ENCODE measurements around the gene ASAH2.
"Not testable (repeated sequence)": the region's sequence is repeated elsewhere in the genome, so short reads cannot be mapped to it uniquely, and the experiment has no call there.

The ASAH2 gene

DNA sequence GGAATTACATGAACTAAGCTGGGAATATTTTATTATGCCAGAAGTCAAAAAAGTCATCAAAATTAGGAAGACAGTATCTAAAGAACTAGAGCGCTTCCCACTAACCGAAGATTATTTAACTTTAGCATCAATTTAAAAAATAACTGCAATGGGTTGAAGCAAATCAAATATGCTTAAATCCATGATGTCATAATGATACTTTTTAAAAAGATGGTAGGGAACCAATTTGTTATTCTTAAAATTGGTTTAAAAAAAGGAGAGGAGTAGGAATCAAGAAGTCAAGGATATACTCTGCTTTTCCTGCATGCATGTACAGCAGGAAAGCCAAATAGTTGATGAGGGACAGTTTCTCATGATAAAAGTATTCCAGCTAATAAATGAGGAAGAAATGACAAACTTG, 3.2 kb upstream of the ASAH2 start:
- no peak for DNase-seq (ENCODE audit: low read depth)

DNA sequence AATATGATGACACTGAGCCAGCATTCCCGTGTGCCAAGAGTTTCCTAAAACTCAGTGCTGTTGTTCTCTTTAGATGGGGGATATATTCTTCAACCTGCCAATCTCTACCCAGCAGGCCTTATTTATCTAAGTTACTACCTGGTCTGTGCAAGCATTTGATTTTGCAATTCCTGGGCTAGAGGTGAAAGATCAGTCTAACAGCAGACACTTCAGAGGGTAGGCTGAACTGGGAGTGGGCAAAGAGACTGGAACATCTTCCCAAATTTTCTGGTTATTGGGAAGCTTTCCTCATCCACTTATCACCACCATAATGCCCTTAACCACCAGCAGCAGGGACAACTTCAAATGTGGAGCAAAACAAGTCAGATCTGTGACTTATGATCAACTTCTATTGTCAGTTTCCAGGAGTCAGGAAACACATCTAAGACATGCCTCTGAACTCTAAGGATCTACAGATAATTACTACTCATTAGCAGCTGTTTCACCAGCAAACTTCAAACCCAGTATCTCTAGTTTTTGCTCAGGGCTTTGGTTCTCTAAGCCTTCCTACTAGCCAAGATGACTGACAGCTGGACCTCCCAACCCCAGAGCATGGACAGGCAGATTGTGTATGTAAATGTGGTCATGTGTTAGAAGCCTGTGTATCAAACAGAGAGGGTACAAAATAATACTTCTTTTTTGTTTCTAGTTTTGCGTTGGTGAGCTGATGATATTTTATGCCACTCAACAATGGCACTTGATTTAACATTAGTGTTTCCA, 1.0 kb downstream of the ASAH2 start:
- DNase-seq (ENCODE audit: low read depth) = no peak

DNA sequence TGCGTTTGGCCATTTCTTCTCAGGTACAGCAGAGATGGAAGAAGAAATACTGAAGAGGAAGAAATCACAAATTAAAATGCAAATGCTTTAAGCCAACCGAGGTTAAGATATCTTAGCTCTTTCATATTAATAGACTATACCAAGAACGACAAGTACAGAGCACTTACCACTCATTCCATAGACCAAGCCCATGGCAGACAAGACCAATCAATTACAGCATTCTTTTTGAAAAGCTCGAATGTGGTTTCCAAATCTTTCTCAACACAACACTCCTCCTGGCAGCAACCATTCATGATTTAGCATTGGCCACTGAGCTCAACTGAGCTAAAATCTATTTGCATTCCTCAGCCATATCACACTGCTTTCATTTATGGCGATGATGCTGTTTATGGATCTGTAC, 2.7 kb downstream of the ASAH2 start:
- DNase-seq (ENCODE audit: low read depth) = no peak

DNA sequence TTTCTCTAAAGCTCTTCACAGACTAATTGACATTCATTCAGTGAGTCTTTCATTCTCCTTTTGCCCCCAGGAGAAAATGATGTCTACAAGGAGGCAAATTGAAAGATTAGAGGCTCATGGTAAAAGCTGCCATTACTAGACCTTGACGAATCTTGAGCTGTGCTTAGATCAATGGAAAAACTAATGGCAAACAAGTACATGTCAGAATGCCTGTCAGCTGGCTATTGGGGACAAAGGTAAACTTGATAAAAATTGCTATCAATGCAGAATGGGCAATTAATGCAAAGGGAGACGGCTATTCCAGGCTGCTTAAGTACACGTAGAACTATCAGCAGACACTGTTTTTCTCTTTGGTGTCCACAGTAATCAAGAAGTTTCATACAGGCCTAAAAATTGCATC, 3.3 kb downstream of the ASAH2 start:
- DNase-seq (ENCODE audit: low read depth) = no peak

DNA sequence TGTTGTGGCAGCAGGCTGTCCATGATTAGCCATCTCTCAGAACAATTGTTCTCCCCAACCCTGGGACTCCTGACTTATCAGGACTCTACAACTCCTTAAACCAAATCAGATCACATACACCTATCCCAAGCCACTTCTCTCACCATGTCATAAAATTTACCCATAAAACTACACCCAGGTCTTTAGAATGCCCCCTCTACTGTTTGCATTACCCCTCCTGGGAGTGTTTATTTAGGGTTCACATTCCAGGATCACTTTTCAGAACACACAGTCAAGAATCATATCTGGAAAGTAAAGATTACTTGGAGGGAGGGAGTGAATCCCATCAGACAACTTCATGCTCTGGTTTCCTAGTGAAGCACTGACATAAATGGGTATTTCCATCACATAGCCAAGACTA, 7.1 kb downstream of the ASAH2 start:
- no peak for DNase-seq (ENCODE audit: low read depth)

DNA sequence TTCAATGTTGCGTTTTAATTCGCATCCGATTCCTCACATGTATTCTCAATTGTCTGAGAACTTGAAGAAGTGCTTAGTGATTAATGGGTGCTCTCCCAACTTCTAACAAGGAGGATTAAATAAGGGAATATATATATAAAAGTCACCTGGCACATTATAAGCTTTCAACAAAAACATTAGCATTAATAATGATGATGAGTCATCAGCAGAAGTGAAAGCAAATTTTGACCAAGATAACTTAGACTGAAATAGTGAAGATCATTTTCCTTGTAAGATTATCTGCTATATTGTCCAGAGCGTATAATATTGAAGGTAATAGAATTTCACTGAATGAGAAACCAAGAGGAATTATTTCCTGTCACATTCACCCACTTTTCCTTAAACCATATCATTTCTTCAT, 8.5 kb downstream of the ASAH2 start:
- peak; percentile 6 for DNase-seq (ENCODE audit: low read depth)

DNA sequence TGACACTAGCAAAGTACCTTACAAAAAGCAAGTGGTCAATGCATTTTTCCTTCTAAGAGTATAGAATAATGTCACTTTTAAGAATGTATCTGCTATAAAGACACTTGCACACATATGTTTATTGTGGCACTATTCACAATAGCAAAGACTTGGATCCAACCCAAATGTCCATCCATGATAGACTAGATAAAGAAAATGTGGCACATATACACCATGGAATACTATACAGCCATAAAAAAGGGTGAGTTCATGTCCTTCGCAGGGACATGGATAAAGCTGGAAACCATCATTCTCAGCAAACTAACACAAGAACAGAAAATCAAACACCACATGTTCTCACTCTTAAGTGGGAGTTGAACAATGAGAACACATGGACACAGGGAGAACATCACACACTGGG, 9.8 kb downstream of the ASAH2 start:
- DNase-seq (ENCODE audit: low read depth) = not testable (repeated sequence)

DNA sequence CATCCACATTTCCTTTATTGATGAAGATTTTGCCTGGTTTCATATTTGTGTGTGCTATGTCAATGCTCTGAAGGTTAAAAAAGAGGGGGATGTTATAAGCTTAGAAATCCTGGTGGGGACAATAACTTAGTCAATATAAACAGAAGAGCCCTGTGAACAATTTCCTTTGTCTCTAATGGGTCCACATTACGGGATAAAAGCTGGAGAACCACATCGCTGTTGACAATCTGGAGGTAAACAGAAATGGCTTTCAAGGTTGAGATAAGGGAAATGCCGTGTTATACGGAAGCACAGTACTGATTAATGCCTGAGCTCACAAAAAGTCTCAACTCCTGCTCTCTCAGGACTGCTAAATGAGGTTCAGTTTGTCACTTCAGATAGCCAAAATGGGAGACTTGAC, 16.8 kb downstream of the ASAH2 start:
- no peak for DNase-seq (ENCODE audit: low read depth)

DNA sequence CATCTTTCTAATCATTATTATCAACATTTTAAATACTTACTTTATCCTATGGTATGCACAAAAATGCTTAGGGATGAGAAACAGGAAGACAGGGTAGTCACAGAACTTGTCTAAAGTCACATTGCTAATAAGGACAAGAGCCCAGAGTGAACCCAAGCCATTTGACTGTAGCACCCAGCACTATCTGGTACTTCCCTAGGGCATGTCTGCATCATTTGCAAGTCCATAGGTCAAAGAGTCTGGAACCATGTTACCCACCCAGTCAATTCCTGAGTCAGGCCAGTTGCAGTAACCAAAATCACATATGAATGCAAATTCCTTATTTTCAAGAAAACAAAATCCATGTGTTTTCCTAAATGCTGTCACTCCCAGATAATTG, 19.1 kb downstream of the ASAH2 start:
- no peak for DNase-seq (ENCODE audit: low read depth)

DNA sequence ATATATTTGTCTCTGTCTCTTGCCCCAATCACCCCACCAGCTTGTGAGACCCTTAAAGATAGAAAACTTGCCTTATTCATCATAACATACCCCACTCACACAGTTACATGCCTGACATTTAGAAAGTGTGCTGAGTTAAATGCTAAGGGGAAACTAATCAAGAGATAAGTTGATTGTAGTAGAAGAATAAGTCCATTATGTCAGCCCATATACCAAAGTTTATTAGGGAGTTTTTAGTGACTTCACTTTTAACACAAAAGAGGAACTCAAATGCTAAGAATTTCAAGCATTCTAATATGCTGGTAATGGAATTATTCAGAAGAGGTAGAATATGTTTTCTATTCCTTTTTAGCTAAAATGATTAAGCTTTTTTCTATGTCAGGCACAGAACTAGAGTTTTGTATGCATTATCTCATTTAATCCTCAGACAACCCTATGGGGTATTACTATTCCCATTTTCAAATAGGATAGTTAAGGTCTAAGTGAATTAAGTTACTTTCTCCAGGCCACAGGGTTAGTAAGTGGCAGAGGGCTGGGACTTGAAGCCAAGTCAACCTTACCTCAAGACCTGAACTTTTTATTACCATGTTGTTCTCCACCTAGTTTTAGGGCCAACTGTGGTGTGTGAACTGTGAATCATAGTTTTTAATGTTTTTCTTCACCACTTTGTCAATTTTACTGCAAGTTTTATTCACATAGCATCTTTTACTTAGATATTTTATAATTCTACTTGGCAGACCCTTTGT, 19.6 kb downstream of the ASAH2 start:
- no peak for DNase-seq (ENCODE audit: low read depth)

DNA sequence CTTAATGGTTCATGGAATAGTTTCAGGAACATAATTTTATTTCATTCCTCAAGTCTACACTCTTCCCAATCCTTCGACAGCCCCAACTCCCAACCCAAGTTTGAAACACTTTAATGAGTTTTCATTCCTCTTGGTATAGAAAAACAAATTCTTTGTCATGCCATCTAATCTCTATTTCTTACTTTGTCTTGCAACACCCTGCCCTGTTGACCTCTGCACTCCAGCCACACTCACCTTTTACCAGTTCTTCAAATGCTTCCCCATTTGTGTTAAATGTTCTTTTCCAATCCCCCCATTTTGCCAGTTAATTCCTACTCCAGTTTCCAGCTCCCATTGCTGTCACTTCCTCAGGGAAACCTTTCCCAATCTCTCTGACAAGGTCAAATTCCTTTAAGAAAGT, 21.9 kb downstream of the ASAH2 start:
- DNase-seq (ENCODE audit: low read depth) = no peak

DNA sequence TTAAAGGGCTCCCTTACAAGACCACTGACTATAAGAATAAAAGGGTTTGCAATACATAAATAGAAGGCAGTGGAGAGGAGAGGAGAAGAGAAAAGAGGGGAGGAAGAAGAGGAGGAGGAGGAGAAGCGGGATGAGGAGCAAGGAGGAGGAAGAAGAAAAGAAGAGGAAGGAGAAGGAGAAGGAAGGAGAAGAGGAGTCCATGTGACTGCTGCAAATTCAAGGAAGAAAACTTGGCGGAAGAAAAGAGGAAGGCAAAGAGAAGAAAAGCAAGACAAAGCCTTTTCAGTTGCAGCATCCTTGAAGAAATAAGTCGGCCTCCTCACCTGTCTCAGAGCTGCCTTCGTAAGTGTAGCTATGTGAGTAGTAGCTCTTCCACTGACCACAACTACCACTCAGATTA, 22.6 kb downstream of the ASAH2 start:
- DNase-seq (ENCODE audit: low read depth) = no peak

DNA sequence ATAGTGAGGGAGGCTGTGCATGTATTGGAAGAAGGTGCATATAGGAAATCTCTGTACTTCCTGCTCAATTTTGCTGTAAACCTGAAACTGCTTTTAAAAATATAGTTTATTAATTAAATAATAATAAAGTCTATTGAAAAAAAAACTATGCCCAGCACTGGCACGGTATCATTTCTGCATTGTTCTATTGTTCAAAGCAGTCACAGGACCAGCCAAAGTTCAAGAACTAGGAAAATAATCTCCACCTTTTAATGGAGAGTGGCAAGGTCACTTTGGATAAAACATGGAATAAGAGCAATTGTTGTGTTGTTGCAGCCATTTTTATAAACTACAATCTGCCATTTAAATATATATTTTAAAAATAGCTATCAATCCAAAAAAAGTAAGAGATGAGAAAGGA, 24.7 kb downstream of the ASAH2 start:
- DNase-seq (ENCODE audit: low read depth) = no peak

DNA sequence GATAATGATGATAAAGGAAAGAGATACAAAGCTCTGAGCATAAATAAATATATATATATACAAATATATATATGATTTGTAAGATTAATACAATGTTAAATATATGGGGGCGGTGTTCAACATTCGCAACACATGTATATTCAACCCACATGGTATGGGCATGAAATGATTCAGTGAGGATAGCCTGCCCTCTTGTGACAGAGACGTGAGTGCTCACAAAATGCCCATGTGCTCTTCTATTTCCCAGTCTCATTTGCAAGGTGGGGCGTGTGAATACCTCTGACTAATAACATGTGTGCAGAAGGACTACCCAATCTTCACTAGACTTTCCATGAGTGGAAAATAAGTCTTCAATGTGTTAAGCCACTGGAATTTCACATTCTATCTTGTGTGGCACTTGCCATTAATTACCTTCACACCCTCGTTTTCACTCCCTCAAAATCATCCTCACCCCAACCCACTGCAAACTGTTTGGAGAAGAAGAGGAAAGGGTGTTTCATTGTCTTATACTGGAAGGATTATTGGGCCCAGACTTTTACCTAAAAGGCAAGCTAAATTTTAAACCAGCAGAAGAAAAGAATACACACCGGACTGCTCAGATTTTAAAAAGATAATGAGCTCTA, 26.9 kb downstream of the ASAH2 start:
- peak; percentile 78 for DNase-seq (ENCODE audit: low read depth)

DNA sequence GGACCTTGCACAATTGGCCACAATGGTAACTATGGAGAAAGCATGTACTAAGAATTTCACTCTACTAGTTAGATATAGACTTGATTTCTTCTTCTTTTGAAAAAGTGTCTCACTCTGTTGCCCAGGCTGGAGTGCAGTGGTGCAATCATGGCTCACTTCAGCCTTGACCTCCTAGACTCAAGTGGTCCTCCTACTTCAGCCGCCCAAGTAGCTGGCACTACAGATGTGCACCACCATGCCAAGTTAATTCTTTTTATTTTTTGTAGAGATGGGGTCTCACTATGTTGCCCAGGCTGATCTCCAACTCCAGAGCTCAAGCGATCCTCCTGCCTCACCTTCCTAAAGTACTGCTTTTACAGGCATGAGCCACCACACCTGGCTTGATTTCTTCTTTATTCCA, 29.1 kb downstream of the ASAH2 start:
- no peak for DNase-seq (ENCODE audit: low read depth)

DNA sequence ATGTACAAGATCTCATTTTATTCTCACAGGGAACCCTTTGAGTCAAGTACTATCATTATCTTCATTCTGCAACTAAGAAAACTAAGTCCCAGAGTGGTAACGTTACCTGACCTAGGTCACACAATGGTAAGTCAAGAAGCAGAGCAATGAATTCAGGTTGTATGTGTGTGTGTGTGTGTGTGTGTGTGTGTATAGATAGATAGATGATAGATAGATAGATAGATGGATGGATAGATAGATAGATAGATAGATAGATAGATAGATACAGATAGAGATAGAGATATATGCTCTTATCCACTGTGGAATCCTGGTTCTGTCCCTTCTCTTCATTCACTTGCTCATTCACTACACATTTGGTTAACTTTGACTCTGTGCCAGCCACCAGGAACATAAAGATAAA, 29.8 kb downstream of the ASAH2 start:
- DNase-seq (ENCODE audit: low read depth) = no peak

DNA sequence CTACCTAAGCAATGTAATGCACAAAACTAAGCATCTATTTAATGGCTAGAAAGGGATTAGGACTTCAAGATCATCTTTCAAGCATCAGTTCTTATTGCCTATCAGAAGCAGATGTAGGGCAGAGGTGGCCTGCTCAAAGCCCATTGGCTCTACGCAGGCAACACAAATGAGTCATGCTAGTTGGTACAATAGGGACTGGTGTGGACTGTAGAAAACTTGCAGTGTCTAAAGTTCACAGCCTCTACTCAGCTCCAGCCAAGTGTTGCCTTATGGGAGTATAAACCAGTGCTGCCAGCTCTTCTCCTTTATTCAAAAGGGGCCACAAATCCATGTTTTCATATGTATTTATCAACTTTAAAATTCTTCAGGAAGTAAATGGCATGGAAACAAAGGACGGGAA, 31.7 kb downstream of the ASAH2 start:
- peak; percentile 1 for DNase-seq (ENCODE audit: low read depth)

DNA sequence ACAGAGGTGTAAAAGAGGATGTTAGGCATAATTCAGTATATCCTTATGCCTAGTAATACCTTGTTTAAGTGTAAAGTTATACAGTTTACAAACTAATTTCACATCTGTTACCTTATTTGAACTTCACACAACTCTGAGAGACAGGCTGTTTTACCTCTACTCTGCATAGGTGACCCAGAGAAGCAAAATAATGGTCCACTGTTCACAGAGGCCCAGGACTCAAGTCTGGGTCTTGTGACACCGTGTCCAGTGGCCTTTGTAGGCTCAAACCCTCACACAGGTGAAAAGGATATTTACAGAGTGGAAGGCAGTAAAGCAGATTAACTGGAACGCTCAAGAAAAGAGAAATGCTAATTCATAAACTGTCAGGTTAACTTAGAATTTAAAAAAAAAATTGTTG, 32.1 kb downstream of the ASAH2 start:
- no peak for DNase-seq (ENCODE audit: low read depth)

DNA sequence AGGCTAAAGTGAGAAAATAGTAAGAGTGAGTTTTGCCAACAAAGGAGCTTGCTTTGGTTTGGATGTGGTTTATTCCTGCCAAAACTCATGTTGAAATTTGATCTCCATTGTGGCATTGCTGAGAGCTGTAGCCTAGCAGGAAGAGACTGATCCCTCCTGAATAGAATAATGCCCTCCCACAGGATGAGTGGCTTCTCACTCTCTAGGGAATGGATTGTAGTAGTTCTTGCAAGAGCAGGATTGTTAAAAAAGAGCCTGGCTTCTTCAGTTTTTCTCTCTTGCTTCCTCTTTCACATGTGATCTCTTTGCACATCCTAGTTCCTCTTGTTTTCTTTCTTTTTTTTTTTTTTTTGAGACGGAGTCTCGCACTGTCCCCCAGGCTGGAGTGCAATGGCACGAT, 34.4 kb downstream of the ASAH2 start:
- DNase-seq (ENCODE audit: low read depth) = peak; percentile 32

DNA sequence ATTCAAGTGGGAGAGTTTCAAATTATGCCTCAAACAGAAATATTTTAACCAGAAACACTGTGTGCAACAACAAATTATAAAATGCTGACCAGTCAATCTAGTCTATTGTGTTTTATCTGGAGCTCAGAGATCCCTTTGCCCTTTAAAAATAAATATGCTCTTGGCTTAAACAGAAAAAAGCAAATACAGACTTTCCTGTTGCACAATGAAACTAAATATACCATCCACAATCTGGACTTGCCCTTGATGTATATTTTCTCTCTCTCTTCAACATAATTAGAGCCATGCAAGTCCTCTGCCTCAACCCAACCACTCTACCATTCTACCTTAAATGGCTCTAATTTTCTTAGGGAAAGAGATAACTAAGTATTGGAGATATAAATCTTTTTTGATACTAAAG, 34.9 kb downstream of the ASAH2 start:
- DNase-seq (ENCODE audit: low read depth) = no peak

DNA sequence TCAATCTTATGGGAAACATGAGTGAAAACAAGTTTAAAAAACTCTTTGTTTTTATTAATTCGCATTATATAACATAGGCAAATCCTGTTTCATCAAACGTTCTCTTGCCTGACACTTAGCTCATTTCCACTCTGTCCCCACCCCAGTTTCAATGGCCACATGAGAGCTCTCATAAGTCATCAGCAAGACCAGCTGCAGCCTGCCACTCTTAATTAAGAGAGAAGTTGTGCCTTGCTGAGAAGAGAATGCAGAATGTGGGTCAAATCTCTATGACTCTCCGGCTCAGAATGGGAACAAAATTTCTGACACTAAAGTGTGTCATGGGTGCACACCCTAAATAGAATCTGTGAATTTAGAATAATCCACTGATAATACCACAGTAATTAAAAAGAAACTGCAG, 39.6 kb downstream of the ASAH2 start:
- no peak for DNase-seq (ENCODE audit: low read depth)

DNA sequence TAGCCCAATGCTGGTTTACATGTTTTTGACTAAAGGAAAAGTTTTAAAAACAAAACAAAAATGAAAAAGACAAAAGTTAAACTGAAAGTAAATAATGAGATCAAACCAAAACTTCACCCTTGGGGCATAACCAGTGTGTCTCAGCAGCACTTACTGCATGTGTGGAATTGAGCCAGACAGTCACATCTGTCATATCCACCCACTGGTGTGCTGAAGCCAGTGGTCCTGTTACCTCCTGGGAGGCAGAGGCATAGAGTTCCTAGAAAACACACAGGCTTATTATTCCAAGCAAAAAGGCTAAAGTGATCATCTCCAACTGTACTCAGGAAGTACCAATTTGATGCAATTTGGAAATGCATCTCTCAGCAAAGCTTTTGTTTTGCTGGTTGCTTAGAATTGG, 40.4 kb downstream of the ASAH2 start:
- no peak for DNase-seq (ENCODE audit: low read depth)

Data from iris pigment epithelial cell (primary cell).